OCI-LY7 (cell line): Measurements from ENCODE around the gene SNRNP27. TPM values are rescaled to one million over a fixed set of nuclear protein-coding genes. Genes with fewer than 3 reads are reported as not detected.

Experiments
- Bru-seq: library from RNA; stranded (reverse); fragments of 400-500 nt; gene quantifications from one replicate; lab custom pipeline; 2021; lab: Mats Ljungman, UMichigan
- BruChase-seq, 2 experiments: library from RNA; stranded (reverse); fragments of 400-500 nt; gene quantifications; one replicate each; lab custom pipeline; 2021; lab: Mats Ljungman, UMichigan
- BruUV-seq: library from RNA; stranded (reverse); fragments of 400-500 nt; replicated peaks from 2 replicates; lab custom pipeline; 2021; lab: Mats Ljungman, UMichigan
- CTCF ChIA-PET: fragments of 300-600 bp; sonication (Branson Sonifier 250); formaldehyde crosslinking; loops from one replicate; lab custom pipeline; 2022; ENCODE audit warnings: antibody characterized with exemption; ENCODE audit not compliant: unreplicated experiment; lab: Charles Lee
- POLR2A ChIA-PET: fragments of 300-600 bp; sonication (Branson Sonifier 250); formaldehyde crosslinking; loops from one replicate; lab custom pipeline; 2022; ENCODE audit warnings: antibody characterized with exemption; lab: Charles Lee
- DNase-seq: peaks from one replicate; pipeline ENCODE4 v3.0.0-alpha.2; 2015; ENCODE audit warnings: low spot score
- H2AFZ ChIP-seq: fragments of 200-600 bp; sonication (generic), shearing (Covaris generic); 2 replicates; pipeline ENCODE4 v1.6.1; 2014; ENCODE audit warnings: mild to moderate bottlenecking, antibody characterized with exemption, low read length, moderate library complexity
- H3K27ac ChIP-seq: fragments of 200-600 bp; sonication (generic); 2 replicates; pipeline ENCODE4 v1.5.1; 2014; ENCODE audit warnings: mixed run types, low read depth, mild to moderate bottlenecking, moderate library complexity, low read length, inconsistent platforms; ENCODE audit not compliant: poor library complexity, severe bottlenecking
- H3K36me3 ChIP-seq: fragments of 200-600 bp; sonication (generic); 2 replicates; pipeline ENCODE4 v1.6.1; 2014; ENCODE audit warnings: mild to moderate bottlenecking, antibody characterized with exemption, low read length, moderate library complexity, mixed read lengths; ENCODE audit not compliant: insufficient read depth
- H3K4me1 ChIP-seq: fragments of 200-600 bp; sonication (generic); 2 replicates; pipeline ENCODE4 v1.5.1; 2014; ENCODE audit warnings: mild to moderate bottlenecking, low read length; ENCODE audit not compliant: insufficient read depth, poor library complexity, severe bottlenecking
- H3K4me2 ChIP-seq: fragments of 200-600 bp; sonication (generic); 2 replicates; pipeline ENCODE4 v1.6.1; 2014; ENCODE audit warnings: mild to moderate bottlenecking, low read length
- H3K4me3 ChIP-seq: fragments of 200-600 bp; sonication (generic); 2 replicates; pipeline ENCODE4 v1.5.1; 2014; ENCODE audit warnings: mild to moderate bottlenecking, low read depth, low read length; ENCODE audit not compliant: poor library complexity, severe bottlenecking
- H3K79me2 ChIP-seq: fragments of 200-600 bp; sonication (generic); 2 replicates; pipeline ENCODE4 v1.6.1; 2016; ENCODE audit warnings: low read depth, mild to moderate bottlenecking, low read length, moderate library complexity, mixed read lengths; ENCODE audit not compliant: insufficient read depth
- H3K9me2 ChIP-seq: fragments of 200-600 bp; sonication (generic); 2 replicates; pipeline ENCODE4 v1.6.1; 2016; ENCODE audit warnings: mild to moderate bottlenecking, low read length, mixed read lengths; ENCODE audit not compliant: insufficient read depth
- H3K9me3 ChIP-seq: fragments of 200-600 bp; sonication (generic); 2 replicates; pipeline ENCODE4 v1.6.1; 2014; ENCODE audit warnings: mild to moderate bottlenecking, mixed run types, low read length, mixed read lengths
- H4K20me1 ChIP-seq: fragments of 200-600 bp; sonication (generic); 2 replicates; pipeline ENCODE4 v1.6.1; 2014; ENCODE audit warnings: mild to moderate bottlenecking, antibody characterized with exemption, low read length, moderate library complexity, mixed read lengths; ENCODE audit not compliant: insufficient read depth
- EZH2phosphoT487 ChIP-seq: fragments of 200-600 bp; sonication (generic); IDR thresholded peaks from 2 replicates; pipeline ENCODE4 v1.6.1; 2018; ENCODE audit warnings: low read depth, borderline replicate concordance, mild to moderate bottlenecking, mixed run types, antibody characterized with exemption, low read length, moderate library complexity, mixed read lengths
- intact Hi-C: fragments of 100-400 bp; cut with micrococcal nuclease; formaldehyde crosslinking; loops from one replicate; pipeline ENCODE4 v1.10.0; 2022; ENCODE audit not compliant: unreplicated experiment
- long read RNA-seq: library from polyadenylated mRNA; stranded (forward); transcript quantifications from one replicate; pipeline ENCODE4 v2.0.0, GENCODE V29; 2022
- total RNA-seq, 2 experiments: library from RNA; depleted of rRNA in 1 of 2; stranded (reverse); fragments of >200 nt in 1 of 2; shearing (Covaris generic) in 1 of 2; gene quantifications; 2 replicates each; pipeline ENCODE4 v1.2.3, GENCODE V29; 2014 to 2022
- TF ChIP-seq, protein P1 (sequence below): fragments of 200-600 bp; sonication (generic); conservative IDR thresholded peaks from 2 replicates; pipeline ENCODE4 v1.5.1; 2014; ENCODE audit warnings: mild to moderate bottlenecking, antibody characterized with exemption, low read length, moderate library complexity, mixed read lengths

Gene SNRNP27, protein sequence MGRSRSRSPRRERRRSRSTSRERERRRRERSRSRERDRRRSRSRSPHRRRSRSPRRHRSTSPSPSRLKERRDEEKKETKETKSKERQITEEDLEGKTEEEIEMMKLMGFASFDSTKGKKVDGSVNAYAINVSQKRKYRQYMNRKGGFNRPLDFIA
- total RNA-seq (2014; rRNA removed; shearing (Covaris generic)) (42.2 and 61.9 TPM in 2 replicates), total RNA-seq (2022) (76.0 and 82.4 TPM in 2 replicates), Bru-seq, nascent RNA (percentile 87 among the genes with signal in this experiment), BruChase-seq, experiment 1, labeled RNA remaining after a 6-hour chase (percentile 88 among the genes with signal in this experiment), BruChase-seq, experiment 2, labeled RNA remaining after a 2-hour chase (percentile 88 among the genes with signal in this experiment)
- long read RNA-seq, transcript SNRNP27-203 (7 exons, 766 nt) = minor isoform, 8 of 109 reads
- long read RNA-seq, transcript SNRNP27-201 (6 exons, 1,802 nt) = major isoform, 93 of 109 reads
- long read RNA-seq, partial matches to known transcripts = 6 of 109 reads
- long read RNA-seq, other reads (novel, unspliced or antisense) = 2 of 109 reads

DNA sequence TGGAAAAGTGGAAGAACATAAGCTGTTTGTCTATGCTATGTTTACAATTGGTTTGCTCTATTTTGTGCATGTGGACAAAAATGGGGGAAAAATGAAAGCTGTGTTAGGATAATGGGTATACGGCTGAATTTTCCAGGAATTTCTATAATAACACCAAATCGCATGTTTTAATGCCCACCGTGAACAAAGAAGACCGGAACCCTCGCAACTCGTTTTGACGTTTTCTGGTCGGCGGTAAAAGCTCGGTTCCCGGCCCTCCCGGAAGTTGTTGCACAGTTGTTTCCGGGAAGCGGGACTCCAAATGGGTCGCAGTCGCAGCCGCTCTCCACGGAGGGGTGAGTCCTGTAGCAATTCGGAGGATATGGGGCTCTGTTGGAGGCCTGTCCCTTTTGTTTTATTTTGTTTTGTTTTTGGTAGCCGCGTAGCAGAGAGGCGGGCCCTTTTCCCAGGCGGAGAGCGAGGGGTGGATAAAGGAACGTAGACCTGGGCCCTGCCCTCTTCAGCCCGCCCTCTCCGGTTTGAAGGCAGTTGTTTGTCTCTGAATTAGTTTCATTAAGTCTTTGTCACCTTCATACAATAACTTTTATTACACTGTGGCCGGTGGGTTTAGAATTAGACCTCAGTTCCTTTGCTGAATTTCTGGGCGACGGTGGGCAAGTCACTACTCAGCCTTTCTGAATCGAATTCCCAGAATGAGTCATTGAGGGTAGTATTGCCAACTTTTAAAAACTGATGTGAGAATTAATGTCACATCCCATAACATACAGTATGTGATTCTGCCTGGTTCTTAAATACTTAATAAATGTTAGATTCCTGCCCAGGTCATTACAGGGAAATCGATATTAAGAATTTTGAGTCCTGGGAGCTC lies at the start of gene SNRNP27:
Gene SNRNP27 (plus strand): TSS at position 273 of the 868 bp plus-strand sequence. CDS start 29 bp downstream, at position 302.
- peak within 1 kb of the TSS; percentile 85 for H3K4me3 ChIP-seq
- H2AFZ ChIP-seq = peak within 1 kb of the TSS; percentile 100
- CTCF ChIA-PET = interaction anchor here (1.1 kb wide), 1 partner anchor 21 kb away, joined by 4 read pairs; no protein-coding TSS in a partner anchor
- peaks cover 32% of the 10 kb centered on the region for H3K36me3 ChIP-seq
- intact Hi-C loops = no loop called here
- H3K9me2 ChIP-seq = no peaks in the 10 kb centered on the region
- peaks cover 13% of the 10 kb centered on the region for H3K4me1 ChIP-seq
- H3K4me2 ChIP-seq = peak within 1 kb of the TSS; percentile 89
- BruUV-seq = TSS peak; percentile 84
- peak; percentile 89 for DNase-seq
- H4K20me1 ChIP-seq = no peaks in the 10 kb centered on the region
- H3K79me2 ChIP-seq = peaks cover 18% of the 10 kb centered on the region
- POLR2A ChIA-PET = interaction anchor here (0.8 to 1.6 kb wide), 4 partner anchors 8 to 53 kb away, joined by 3 to 13 read pairs (median 6); partner anchors contain the start of gene MXD1
- no peak for TF ChIP-seq EZH2phosphoT487
- TF ChIP-seq, protein P1, sequence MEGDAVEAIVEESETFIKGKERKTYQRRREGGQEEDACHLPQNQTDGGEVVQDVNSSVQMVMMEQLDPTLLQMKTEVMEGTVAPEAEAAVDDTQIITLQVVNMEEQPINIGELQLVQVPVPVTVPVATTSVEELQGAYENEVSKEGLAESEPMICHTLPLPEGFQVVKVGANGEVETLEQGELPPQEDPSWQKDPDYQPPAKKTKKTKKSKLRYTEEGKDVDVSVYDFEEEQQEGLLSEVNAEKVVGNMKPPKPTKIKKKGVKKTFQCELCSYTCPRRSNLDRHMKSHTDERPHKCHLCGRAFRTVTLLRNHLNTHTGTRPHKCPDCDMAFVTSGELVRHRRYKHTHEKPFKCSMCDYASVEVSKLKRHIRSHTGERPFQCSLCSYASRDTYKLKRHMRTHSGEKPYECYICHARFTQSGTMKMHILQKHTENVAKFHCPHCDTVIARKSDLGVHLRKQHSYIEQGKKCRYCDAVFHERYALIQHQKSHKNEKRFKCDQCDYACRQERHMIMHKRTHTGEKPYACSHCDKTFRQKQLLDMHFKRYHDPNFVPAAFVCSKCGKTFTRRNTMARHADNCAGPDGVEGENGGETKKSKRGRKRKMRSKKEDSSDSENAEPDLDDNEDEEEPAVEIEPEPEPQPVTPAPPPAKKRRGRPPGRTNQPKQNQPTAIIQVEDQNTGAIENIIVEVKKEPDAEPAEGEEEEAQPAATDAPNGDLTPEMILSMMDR = no peak
- no peaks in the 10 kb centered on the region for H3K9me3 ChIP-seq
- H3K27ac ChIP-seq = peak within 1 kb of the TSS; percentile 16

DNA sequence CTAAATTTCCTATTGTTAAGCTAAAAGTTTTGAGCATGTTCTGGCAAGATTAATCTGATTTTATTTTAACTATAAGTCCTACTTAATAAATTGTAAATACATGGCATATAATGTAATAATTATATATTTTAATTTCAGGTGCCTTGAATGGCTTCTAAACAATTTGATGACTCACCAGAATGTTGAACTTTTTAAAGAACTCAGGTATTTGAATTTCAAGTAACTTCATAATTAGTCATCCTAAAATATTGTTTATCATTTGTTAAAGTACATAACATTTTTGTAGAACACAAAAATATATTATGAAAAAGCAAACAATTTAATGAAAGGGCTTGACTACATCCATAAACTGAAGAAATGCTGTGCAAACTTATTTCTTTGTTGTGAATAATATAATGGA lies 49.8 kb upstream of the SNRNP27 start:
- Histone ChIP-seq H3K79me2 (no peaks in the 10 kb centered on the region), H2AFZ (no peak overlapping the region), H3K4me3 (no peak overlapping the region), H3K36me3 (peaks cover 85% of the 10 kb centered on the region), H3K9me3 (no peaks in the 10 kb centered on the region), H3K4me1 (no peaks in the 10 kb centered on the region), H3K9me2 (no peaks in the 10 kb centered on the region), H3K27ac (no peak overlapping the region), H4K20me1 (no peaks in the 10 kb centered on the region), H3K4me2 (no peak overlapping the region)
- ChIA-PET CTCF (no interaction called here), POLR2A (interaction anchor here (0.8 kb wide), 1 partner anchor 359 kb away, joined by 3 read pairs; no protein-coding TSS in a partner anchor)
- no peak for DNase-seq
- TF ChIP-seq, protein P1 = no peak
- no peak for TF ChIP-seq EZH2phosphoT487
- BruUV-seq = no TSS peak
- intact Hi-C loops = no loop called here
